ENCODE data around the gene SCART1.
"Not testable (repeated sequence)": the region's sequence is repeated elsewhere in the genome, so short reads cannot be mapped to it uniquely, and the experiment has no call there.

The SCART1 gene

DNA sequence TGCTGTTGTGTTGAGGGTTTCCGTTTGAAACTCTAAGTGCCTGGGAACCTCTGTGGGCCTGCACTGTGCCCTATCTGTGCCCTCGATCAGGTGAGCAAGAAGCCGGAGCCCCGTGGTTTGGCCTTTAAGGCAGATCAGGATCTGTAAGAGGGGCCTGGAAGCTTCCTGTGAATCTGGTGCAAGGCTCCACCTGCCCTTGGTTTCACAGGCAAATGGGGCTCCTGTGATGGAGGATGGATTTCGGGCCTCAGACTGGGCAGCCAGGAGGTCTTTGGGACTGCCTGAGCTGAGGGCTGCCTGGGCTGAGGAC lies 21.6 kb downstream of the SCART1 start:
- no peak for DNase-seq

DNA sequence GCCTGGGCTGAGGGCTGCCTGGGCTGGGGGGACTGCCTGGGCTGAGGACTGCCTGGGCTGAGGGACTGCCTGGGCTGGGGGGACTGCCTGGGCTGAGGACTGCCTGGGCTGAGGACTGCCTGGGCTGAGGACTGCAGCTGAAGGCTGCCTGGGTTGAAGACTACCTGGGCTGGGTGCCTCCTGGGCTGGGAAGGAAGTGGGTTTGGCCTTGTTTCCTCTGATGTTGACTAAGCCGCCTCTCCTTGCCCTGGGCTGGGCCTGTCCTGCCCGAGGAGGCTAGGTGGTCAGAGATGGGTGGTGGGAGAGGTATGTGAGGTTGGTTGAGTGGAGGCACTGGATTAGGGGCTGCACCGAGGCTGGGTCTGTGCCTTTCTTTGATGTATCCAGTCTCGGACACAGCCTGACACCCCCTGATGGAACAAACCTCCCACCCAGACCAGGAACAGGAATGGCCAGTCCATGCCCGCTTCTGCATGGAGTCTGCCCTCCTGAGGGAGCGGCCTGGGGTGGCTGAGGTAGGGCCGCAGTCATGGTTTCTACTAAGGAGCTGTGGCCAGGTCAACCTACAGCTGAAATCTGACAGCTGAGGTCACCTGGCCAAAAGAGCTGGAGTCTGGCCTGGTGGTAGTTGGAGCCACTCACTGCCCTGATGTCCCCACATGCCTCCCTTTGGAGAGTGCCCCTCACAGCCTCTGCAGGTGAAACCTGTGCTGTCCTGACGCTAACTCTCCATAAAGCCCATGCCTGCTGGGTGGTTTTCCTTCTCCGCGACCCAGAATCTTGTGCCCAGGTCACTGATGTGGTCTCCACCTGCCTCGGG lies 22.3 kb downstream of the SCART1 start:
- DNase-seq, result no peak

DNA sequence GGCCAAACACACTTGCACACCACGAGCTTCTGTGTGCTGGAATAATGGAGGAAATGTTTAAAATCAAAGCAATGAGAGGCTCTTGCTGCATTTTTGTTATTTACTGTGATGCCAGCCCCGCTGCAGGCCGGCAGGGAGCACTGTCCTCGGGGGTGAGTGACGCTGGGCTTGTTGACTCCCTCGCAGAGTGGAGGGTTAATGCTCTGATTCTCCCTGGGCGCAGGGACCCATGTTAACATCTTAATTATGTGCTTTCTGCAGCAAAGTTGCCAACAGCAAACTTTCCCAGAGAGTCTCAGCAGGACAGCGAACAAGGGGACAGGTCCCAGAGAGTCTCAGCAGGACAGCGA lies 22.9 kb downstream of the SCART1 start:
- DNase-seq, result no peak

DNA sequence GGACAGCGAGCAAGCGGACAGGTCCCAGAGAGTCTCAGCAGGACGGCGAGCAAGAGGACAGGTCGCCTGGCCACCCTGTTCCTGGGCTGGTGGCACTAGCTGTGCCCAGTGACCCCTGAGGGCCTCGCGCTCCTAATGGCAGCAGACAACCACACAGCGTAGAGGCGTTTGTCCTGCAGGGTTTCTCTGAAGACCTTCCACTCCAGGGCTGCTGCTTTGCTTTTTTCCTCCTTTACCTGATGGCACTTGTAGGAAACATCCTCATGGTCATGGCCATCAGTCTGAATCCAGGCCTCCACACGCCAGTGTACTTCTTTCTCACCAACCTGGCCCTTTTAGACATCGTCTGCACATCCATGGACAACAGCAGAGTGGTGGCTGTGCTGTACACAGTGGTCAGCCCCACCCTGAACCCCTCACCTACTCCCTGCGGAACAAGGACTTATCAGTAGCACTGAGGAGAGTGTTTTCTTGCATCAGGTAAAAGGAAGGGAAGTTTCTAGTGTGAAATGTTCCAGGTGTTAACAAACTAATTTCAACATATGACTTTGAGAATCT lies 27.4 kb downstream of the SCART1 start:
- DNase-seq, result no peak

DNA sequence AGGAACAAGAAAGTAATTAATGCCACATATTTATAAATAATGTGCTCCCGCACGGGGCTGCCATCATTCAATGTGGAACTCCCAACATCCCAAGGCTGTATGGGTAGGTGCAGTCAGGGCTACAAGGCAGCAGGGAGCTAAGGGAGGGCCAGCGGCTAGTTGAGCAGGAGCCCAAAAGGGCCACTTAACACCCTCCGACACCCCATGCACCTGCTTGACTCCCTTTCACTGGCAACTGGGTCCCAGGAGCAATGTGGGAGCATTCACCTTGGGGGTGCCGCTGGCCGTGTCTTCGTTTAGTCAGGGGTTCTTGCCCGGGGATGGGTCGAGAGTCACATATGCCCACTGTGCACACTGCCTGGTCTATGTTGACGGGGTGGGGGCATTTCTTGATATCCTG lies 27.9 kb downstream of the SCART1 start:
- DNase-seq, result no peak

DNA sequence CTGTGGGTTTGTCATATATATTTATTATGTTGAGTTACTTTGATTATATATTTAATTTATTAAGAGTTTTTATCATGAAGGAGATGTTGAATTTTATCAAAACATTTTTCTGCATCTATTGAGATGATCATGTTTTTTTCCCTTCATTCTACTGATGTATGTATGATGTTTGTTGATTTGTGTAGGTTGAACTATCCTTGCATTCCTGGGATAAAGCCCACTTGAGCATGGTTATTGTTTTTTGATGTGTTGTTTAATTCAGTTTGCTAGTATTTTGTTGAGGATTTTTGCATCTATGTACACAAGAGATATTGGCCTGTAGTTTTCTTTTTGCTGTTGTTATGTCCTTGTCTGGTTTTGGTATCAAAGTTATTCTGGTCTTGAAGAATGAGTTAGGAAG lies 31.1 kb downstream of the SCART1 start:
- DNase-seq, result no peak

DNA sequence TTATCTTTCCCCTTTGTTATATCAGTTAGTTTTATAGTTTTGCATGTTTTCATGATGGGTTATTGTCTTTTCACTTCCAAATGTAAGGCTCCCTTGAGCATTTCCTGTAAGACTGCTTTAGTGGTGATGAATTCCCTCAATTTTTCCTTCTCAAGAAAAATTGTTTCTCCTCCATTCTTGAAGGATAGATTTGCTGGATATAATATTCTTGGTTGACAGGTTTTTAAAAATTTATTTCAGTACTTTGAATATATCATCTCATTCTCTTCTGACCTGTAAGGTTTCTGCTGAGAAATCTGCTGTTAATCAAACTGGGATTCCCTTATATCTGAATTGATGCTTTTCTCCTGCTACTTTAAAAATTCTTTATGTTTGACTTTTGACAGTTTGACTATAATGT lies 33.3 kb downstream of the SCART1 start:
- DNase-seq, result no peak

DNA sequence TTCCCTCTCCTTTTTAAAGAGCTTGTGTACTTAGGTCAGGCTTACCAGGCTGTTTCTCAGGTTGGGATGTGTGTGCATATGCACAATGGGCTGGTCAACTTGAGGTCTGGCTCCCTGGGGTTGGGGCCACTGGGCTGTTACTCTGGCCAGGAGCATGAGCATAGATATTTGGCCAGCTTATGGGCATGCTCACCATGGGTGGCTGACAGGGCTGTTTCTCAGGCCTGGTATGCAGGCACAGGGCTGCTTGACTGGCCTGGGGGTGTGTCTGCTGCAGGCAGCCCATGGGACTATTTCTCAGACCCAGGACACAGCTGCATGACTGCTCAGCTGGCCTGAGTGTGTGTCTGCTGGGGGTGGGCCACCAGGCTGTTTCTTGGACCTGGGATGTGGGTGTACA lies 34.6 kb downstream of the SCART1 start:
- no peak for DNase-seq

DNA sequence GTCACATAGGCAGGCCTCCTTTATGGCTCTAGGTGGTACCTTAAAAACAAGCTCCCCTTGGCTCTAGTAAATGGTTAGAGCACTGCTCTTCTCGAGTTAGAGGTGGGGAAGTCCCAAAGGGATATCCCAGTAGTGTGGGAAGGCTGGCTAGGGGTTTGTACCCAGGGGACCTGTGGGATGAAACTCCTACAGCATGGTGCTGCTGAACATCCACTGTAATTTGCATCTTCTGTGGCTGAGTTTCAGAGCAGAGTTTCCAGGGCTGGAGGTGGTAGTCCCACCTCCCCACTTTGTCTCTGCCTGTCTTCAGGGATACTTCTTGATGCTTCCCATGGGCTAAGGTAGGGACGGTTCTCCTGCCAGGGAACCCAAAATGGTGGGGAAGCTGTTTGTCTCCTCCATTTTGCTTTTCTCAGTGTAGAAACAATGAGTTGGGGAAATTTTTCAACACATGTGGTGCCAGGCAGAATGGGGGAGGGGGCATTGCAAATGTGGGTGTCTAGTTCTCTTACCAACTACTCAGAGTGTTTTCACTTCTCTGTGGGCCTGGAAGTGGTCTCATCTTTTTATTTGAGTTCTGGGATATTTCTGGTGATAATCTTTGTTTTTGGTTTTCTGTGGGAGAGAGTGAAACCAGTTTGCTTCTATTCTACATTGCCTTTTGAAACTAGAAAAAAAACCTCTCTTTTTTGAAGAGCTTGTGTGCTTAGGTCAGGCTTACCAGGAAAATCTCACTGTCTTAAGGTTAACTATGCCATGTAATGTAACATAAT lies 36.3 kb downstream of the SCART1 start:
- DNase-seq, result no peak

DNA sequence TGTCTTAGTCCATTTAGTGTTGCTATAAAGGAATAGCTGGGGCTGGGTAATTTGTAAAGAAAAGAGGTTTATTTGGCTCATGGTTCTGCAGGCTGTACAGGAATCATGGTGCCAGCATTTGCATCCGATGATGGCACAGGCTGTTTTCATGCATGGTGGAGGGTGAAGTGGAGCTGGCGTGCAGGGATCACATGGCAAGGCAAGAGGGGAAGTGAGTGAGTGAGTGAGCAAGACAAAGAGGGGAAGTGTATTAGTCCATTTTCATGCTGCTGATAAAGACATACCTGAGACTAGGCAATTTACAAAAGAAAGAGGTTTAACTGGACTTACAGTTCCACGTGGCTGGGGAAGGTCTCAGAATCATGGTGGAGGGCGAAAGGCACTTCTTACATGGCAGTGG lies 39.8 kb downstream of the SCART1 start:
- DNase-seq, result not testable (repeated sequence)

DNA sequence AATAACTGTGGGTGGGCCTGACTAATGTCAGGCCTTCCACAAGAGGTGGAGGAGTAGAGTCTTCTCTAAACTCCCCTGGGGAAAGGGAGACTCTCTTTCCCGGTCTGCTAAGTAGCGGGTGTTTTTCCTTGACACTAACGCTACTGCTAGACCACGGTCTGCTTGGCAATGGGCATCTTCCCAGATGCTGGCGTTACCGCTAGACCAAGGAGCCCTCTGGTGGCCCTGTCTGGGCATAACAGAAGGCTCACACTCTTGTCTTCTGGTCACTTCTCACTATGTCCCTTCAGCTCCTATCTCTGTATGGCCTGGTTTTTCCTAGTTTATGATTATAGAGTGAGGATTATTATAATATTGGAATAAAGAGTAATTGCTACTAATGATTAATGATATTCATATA lies 43.6 kb downstream of the SCART1 start:
- DNase-seq, result not testable (repeated sequence)

DNA sequence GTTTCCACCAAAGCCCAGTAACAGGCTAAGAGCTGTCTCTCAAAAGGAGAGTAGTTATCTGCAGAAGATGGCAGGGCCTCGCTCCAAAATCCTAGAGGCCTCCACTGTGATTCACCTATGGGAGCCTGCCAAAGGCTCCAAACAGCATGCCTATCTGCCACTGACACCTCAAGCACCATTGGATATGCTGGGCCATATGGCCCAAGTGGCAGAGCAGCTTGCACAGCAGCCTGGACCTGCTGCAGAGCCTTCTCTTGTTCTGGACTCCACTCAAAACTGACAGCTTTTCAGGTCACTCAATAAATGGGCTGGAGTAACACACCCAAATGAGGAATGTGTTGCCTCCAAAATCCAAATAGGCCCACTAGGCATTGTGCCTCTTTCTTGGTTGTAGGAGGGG lies 45.4 kb downstream of the SCART1 start:
- DNase-seq, result not testable (repeated sequence)

DNA sequence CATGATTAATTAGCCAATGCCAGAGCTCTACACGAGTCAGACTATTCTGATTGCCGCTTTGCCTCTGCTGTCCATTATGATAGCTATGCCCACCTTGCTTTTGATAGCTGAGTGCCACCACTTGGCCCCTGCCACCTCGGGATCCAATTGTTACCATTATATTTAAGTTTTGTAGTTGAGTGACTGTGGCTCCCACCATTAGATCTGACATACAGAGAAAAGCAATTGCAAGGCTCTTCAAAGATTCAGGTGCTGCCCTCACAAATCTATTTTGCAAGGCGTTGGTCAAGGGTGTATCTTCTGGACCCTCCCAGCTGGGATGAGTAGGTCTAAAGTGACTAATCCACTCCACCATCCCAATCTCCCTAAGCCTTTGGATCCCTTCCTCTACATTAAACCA lies 47.2 kb downstream of the SCART1 start:
- DNase-seq, result not testable (repeated sequence)

DNA sequence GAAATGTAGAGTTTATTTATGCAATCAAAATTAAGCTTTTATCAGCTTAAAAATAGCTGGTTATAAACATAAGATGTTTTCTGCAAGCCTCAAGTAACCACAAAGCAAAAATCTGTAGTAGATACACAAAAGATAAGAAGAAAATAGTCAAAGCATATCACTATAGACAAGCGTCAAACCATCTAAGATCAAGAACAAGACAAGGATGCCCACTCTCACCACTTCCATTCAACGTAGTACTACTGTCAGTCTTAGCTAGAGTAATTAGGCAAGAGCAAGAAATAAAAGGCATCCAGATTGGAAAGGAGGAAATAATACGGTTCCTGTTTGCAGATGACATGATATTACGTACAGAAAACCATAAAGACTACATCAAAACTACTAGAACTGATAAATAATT lies 56.0 kb downstream of the SCART1 start:
- no peak for DNase-seq

DNA sequence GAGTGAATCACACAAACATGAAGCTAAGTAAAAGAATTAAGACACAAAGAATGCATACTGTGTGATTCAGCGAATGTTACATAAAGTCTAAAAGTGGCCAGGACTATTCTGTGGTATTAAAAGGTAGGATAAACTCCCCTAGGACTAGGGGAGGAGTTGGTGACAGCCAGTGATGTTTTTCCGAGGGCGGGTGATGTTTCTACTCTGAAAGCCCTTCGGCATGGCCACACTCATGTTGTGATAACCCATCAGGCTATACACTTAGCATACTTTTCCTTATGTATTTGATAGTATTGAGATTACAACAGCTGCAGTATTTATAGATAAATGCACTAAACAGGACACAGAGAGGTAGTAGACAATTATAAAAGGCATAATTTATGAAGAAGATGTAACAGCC lies 57.7 kb downstream of the SCART1 start:
- DNase-seq, result no peak

DNA sequence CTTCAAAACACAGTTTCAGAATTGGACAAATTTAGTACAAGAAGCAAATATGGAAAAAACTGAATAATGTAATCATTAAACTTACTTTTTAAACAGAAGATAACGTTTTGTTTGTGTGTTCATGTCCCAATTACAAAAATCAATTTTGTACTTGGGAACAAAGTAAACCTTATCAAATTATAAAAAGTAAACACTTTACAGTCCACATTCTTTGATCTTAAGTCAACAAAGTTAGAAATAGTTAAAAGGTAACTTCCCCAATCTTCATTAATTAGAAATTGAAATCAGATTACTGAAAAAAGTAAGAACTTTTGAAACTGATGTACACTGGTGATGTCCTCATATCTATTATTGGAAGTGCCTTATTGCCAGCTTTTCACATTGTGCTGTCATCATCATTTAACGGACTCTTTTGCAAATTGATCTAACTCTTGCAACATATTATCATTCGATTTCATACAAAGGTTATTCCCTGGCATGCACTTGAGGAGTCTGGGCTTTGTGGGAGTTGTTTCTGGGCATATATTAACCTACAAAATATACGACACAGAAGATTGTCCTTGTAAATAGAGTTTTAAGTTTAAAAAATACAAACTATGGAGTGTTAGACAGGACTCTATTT lies 58.3 kb downstream of the SCART1 start:
- no peak for DNase-seq

DNA sequence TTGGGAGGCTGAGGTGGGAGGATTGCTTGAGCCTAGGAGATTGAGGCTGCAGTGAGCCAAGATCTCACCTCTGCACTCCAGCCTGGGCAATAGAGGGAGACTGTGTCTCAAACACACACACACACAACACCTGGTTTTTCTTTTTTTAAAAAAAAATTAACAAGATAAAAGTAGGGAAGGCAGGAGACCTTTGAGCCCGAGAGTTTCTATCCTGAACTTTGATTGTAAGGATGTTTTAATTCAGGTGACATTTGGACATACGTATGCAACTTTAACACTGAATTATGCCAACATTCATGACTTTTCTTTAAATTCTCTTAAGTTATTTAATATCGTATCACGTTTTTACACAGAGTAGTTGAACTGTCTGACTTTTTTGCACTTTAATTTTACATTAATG lies 61.7 kb downstream of the SCART1 start:
- no peak for DNase-seq

DNA sequence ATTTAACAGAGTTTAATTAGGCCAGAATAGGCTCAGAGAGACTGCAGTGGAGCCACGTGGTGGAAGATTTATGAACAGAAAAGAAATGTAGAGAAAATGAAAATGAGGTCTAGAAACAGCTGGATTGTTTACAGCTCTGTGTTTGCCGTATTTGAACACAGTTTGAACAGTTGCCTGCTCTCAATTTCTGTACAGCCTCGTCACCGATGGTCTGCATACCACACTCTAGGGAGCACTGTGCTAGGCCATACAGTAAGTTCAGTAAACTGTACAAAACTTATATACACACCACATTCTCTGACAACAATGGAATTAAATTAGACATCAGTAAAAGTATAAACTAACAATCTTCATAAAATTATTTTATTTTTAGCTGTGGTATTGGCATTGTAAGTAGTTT lies 62.3 kb downstream of the SCART1 start:
- DNase-seq, result no peak

DNA sequence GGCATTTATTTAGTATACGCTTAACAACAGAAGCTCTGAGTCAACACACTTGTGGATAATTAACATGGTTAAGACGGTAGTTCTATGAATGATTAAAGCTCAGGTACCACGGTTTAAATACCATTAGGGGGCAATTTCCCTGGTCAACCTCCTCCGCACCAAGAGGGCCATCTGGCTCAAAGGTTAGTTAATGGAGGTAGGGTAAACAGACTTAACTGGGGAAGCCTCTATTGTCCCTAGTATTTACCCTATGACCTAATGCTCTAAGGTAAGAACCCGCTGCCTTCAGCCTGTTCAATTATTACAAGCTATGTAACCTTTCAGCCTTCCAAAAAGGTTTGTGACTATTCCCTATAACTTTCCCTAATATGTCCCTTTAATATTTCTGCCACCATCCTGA lies 64.8 kb downstream of the SCART1 start:
- not testable (repeated sequence) for DNase-seq

Data from NCI-H748 treated with DMSO at 0.1 percent for 48 hours (cell line).